T-helper 17 cell (primary cell): ENCODE results near the gene SBF2. TPM values are rescaled to one million over a fixed set of nuclear protein-coding genes. Genes with fewer than 3 reads are reported as not detected.
A peak's percentile ranks its signal among the peaks of the same experiment; 100 is the strongest.

ENCODE experiments used
- ATAC-seq: fragments of 150-1000 bp; cut with Tn5 transposase; 2 replicates; pipeline ENCODE4 v1.10.0; 2021; ENCODE audit warnings: mild to moderate bottlenecking, moderate library complexity
- DNase-seq, 3 donors: peaks; one replicate each; pipeline versions ENCODE4 v3.0.0 to v3.0.0-alpha.2; 2020 to 2021
- H3K9me3 ChIP-seq: one replicate; pipeline ENCODE4 v1.7.0; 2013; ENCODE audit warnings: low read length, mild to moderate bottlenecking; ENCODE audit not compliant: control insufficient read depth, poor library complexity, severe bottlenecking
- H3K27ac Mint-ChIP-seq: one replicate; pipeline ENCODE4 v1.8.0; 2022; ENCODE audit warnings: mild to moderate bottlenecking, moderate library complexity, mixed read lengths
- H3K27me3 Mint-ChIP-seq: one replicate; pipeline ENCODE4 v1.8.0; 2022; ENCODE audit warnings: mixed read lengths
- H3K36me3 Mint-ChIP-seq: one replicate; pipeline ENCODE4 v1.8.0; 2022; ENCODE audit warnings: low read depth, mixed read lengths
- H3K4me1 Mint-ChIP-seq: one replicate; pipeline ENCODE4 v1.8.0; 2022; ENCODE audit warnings: mild to moderate bottlenecking, mixed read lengths
- H3K4me3 Mint-ChIP-seq: one replicate; pipeline ENCODE4 v1.8.0; 2022; ENCODE audit warnings: mild to moderate bottlenecking, moderate library complexity, mixed read lengths
- total RNA-seq, 4 donors: library from RNA in 2 of 4; stranded (reverse) in 2 of 4; gene quantifications; one replicate each; pipeline ENCODE4 v1.2.3 and lab custom pipeline; 2022 to 2026

SBF2 gene
- total RNA-seq, 2 donors from 2014 or later: 15.5 to 23.1 TPM

DNA sequence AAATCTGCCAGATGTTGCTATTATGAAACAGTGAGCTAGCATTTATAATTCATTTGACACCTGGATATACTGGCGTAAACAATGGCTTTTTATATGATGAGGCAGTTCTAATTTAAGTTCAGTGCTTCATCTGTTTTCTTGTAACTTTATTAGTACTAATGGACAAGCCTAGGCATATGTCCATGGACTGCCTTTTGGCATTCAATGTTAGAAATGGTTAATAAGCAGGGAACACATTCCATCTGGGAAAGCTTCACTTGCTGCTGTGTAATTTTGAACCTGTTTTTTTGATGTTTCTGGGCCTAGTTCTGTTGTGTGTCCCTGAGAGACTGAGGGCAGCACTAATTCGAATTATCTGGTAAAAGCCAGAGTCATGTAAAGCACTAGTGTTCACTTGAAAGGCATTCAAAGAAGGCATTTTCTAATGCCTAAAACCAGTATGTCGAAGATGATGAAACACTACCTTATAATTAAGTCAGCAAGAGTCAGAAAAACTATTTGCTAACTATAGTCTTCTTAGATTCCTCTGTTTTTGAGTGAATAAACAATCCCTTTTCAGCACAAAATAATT lies 491.6 kb downstream of the SBF2 start:
- H3K9me3 ChIP-seq: no peaks in the 10 kb centered on the region
- Mint-ChIP-seq H3K36me3 (no peaks in the 10 kb centered on the region), H3K4me3 (no peak overlapping the region), H3K27me3 (no peaks in the 10 kb centered on the region), H3K27ac (no peak overlapping the region), H3K4me1 (peaks cover 2% of the 10 kb centered on the region)
- DNase-seq (no peak), ATAC-seq (no peak)

DNA sequence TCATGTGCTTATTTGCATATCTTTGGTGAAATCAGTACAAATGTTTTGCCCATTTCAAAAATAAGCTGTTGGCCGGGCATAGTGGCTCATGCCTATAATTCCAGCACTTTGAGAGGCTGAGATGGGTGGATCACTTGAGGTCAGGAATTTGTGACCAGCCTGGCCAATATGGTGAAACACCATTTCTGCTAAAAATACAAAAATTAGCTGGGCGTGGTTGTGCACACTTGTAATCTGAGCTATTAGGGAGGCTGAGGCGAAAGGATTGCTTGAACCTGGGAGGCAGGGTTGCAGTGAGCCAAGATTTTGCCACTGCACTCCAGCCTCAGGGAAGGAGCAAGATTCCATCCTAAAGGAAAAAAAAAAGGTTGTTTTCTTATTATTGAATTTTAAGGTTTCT lies 494.1 kb downstream of the SBF2 start:
- no peaks in the 10 kb centered on the region for H3K36me3 Mint-ChIP-seq
- no peak for DNase-seq
- H3K9me3 ChIP-seq: no peaks in the 10 kb centered on the region
- H3K27ac Mint-ChIP-seq: no peak overlapping the region
- peaks cover 2% of the 10 kb centered on the region for H3K4me1 Mint-ChIP-seq
- no peak overlapping the region for H3K4me3 Mint-ChIP-seq
- H3K27me3 Mint-ChIP-seq: no peaks in the 10 kb centered on the region
- no peak for ATAC-seq

DNA sequence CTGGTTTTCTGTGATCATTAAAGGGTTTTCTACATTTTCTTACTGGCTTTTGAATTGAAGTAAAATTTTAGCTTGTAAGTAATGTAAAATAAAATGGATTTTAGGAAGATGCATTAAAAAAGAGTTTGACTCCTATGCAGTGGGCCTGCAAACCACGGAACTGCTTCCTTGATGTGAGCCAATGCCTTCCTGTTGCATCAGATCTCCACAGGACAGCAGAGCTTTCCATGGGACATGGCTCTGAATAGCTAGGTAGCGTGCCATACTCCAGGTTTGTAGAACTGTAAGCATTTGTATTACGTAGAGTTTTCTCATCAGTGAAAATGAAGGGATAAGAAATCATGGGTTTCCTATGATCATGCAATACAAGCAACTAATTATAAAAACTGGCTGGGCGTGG lies 496.7 kb downstream of the SBF2 start:
- Mint-ChIP-seq H3K27ac (no peak overlapping the region), H3K27me3 (no peaks in the 10 kb centered on the region), H3K36me3 (no peaks in the 10 kb centered on the region), H3K4me1 (no peaks in the 10 kb centered on the region), H3K4me3 (no peak overlapping the region)
- no peak for DNase-seq
- no peak for ATAC-seq
- no peaks in the 10 kb centered on the region for H3K9me3 ChIP-seq

DNA sequence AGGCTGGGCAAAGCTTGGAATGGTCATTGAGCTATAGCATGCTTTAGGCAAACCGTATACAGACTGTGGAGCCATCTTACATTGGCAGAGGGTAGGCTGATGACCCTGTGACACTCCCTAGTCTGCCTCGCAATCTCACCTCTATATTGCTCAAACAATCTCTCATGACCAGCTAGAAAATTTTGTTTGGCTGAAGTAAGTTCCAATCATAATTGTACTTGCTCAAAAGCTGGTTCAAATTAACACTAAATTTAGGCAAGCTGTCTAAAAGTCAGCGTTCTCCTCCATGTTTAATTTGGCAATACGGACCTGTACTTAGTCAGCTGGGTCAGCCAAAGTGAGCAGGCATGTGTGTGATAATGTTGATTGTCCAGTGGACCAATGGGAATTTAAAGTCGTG lies 497.2 kb downstream of the SBF2 start:
- no peaks in the 10 kb centered on the region for H3K27me3 Mint-ChIP-seq
- no peaks in the 10 kb centered on the region for H3K36me3 Mint-ChIP-seq
- DNase-seq (no peak), ATAC-seq (no peak)
- H3K9me3 ChIP-seq: no peaks in the 10 kb centered on the region
- H3K4me1 Mint-ChIP-seq: no peaks in the 10 kb centered on the region
- no peak overlapping the region for H3K4me3 Mint-ChIP-seq
- H3K27ac Mint-ChIP-seq: no peak overlapping the region

DNA sequence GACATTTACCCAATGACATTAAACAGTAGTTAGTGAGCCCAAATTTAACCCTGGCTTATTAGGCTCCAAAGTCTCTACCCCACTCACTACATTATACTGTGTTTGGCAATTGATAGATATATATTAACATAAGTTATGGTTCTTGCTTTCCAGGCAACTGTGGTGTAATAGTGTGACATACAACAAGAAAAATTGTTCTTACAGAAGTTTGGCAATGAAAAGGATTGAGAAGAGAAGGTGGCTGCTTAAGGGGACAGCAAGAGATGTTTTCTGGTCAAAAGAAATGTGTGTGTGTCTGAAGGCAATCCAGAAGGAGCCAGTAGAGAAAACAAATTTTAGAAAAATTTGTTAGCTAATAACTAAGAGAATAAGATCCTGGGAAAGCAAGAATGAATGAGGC lies 497.8 kb downstream of the SBF2 start:
- no peaks in the 10 kb centered on the region for H3K9me3 ChIP-seq
- ATAC-seq (no peak), DNase-seq (no peak)
- Mint-ChIP-seq H3K4me1 (no peaks in the 10 kb centered on the region), H3K27me3 (no peaks in the 10 kb centered on the region), H3K4me3 (no peak overlapping the region), H3K27ac (no peak overlapping the region), H3K36me3 (no peaks in the 10 kb centered on the region)

DNA sequence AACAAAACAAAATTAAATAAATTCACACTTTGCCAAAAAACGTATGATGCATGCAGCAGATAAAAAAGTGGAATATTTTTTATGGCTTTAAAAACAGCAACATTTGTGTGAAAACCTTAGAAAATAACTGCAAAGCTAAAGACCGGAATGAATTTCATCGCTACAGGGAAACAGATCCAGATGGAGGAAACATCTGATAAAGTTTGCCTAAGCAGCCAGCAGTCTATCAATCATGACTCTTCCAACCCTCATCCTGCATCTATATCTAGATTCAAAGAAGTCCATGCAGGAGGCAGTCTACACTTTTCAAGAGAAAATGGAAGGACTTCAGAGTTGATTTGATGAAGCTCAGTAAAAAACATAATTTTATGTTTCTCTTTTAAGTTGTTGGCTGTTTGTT lies 503.3 kb downstream of the SBF2 start:
- DNase-seq (no peak), ATAC-seq (no peak)
- Mint-ChIP-seq H3K4me1 (peaks cover 2% of the 10 kb centered on the region), H3K4me3 (no peak overlapping the region), H3K27me3 (no peaks in the 10 kb centered on the region), H3K27ac (no peak overlapping the region), H3K36me3 (no peaks in the 10 kb centered on the region)
- H3K9me3 ChIP-seq: no peaks in the 10 kb centered on the region

DNA sequence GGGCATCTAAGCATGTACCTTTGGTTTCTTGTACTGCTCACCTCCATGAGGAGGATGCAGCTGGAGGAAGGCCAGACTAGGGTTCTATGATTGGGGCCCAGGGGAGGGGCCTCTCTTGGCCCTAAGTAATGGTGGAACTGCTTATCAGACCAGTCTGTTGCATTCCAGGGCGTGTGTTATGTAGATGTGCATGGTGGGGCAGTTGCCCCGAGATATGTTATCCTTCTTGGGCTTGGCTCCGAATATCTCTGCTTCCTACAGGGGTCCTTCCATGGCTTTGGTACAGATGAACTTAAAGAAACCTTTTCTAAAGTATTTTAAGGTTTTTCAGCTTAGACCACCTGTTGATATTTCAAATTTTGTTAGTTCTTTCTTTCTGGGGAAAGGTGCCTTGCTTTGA lies 504.1 kb downstream of the SBF2 start:
- H3K9me3 ChIP-seq: no peaks in the 10 kb centered on the region
- Mint-ChIP-seq H3K36me3 (no peaks in the 10 kb centered on the region), H3K4me1 (peaks cover 2% of the 10 kb centered on the region), H3K27me3 (no peaks in the 10 kb centered on the region), H3K4me3 (no peak overlapping the region), H3K27ac (no peak overlapping the region)
- DNase-seq (no peak), ATAC-seq (no peak)

DNA sequence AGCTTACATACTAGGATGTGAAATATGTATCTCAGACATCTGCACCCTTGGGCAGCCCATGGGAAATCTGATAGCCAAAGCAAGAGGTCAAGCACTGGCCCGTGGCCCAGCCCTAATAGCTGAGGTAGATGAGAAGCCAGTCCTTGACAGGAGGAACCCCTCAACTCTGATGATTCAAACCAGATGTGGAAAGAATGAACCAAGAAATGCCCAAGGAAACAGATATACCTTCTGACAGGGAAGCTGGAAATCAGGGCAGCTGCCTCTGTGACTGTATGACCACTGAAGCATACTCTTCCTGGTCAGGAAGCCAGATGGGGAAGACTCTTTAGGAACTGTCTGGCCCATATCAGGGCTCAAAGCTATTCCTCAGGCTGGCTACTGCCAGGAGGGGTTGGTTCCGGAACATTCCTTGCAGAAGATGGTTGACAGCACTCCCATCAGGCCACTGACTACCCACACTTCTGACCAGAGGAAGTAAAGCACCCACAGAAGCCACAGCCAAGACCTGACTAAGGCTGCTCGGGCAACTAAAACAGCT lies 506.0 kb downstream of the SBF2 start:
- peaks cover 2% of the 10 kb centered on the region for H3K4me1 Mint-ChIP-seq
- peak overlapping the region; percentile 54 for H3K27ac Mint-ChIP-seq
- no peaks in the 10 kb centered on the region for H3K27me3 Mint-ChIP-seq
- no peak for ATAC-seq
- H3K36me3 Mint-ChIP-seq: no peaks in the 10 kb centered on the region
- no peak for DNase-seq
- H3K9me3 ChIP-seq: no peaks in the 10 kb centered on the region
- H3K4me3 Mint-ChIP-seq: no peak overlapping the region

DNA sequence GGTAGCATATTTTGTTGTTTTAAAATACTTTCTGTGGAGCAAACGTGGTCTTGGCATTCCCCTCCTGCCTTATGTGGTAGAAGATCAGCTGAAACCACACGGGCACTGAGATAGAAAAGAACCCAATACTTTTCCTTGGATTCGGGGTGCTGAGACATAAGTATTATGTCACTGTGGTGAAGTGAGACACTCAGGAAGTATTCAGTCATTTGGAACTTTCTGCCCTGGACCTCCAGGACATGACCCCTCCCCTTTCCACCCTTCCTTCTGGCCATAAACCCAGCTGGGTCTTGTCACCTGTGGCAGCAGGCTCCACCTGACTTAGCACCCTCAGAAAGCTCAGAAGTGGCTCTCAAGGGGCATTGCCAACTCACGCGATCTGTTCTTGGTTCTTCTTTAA lies 506.8 kb downstream of the SBF2 start:
- no peaks in the 10 kb centered on the region for H3K27me3 Mint-ChIP-seq
- ATAC-seq: no peak
- H3K36me3 Mint-ChIP-seq: no peaks in the 10 kb centered on the region
- peaks cover 2% of the 10 kb centered on the region for H3K4me1 Mint-ChIP-seq
- no peak for DNase-seq
- no peak overlapping the region for H3K4me3 Mint-ChIP-seq
- H3K9me3 ChIP-seq: no peaks in the 10 kb centered on the region
- peak overlapping the region; percentile 54 for H3K27ac Mint-ChIP-seq

DNA sequence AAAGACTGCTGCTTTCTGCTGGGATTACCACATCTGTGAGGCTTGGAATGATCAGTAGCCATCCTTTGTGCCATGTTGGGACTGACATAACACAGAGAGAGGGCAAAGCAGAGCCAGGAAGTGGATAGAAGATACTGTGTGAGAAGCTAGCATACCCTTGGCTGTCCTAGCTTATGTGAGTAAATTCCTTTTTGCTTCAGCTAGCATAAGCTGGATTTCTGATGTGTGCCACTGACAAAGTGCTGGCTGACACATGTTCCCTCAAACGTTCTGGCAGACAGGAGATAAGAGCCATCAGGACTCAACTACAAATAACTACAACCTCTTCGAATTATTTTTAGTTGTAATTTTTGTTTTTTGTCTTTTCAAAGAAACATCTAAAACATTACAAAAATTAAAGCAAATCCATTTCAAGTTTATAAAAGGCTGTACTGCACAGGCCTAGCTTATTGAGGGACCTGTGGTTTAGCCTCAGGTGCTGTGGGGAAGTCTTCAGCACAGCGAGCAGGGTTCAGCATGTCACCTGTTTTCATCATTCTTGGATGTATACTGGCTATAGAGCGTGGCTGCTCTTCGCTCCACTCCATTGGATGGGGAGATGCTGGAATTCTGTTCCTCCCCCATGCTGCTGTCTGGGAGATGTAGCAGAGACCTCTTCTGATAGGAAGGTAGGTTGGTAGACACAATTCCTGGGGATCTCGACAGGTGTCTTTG lies 509.3 kb downstream of the SBF2 start:
- H3K4me3 Mint-ChIP-seq: no peak overlapping the region
- peaks cover 3% of the 10 kb centered on the region for H3K36me3 Mint-ChIP-seq
- peaks cover 2% of the 10 kb centered on the region for H3K4me1 Mint-ChIP-seq
- no peak for DNase-seq
- H3K27me3 Mint-ChIP-seq: no peaks in the 10 kb centered on the region
- H3K9me3 ChIP-seq: no peaks in the 10 kb centered on the region
- no peak for ATAC-seq
- peak overlapping the region; percentile 6 for H3K27ac Mint-ChIP-seq

DNA sequence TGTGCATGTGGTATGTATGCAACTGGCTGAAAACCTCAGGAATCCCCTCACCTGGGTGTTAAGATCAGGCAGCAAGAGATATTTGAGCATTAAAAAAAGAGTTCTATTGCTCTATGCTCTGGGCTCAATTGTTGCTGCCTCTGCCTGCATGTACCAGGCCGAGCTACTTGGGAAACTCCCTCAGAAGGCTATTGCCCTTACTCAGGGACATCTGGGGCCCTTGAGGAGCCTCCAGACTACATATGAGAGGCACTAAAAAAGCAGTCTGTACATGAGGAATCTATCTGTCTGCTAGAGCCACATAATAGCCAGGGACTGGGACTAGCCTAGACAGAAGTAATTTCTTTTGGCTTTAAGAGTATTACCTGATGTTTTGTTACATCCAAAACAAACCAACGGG lies 510.0 kb downstream of the SBF2 start:
- Mint-ChIP-seq H3K36me3 (peaks cover 3% of the 10 kb centered on the region), H3K4me1 (peaks cover 2% of the 10 kb centered on the region), H3K27ac (no peak overlapping the region), H3K27me3 (no peaks in the 10 kb centered on the region), H3K4me3 (no peak overlapping the region)
- DNase-seq (no peak), ATAC-seq (no peak)
- H3K9me3 ChIP-seq: no peaks in the 10 kb centered on the region

DNA sequence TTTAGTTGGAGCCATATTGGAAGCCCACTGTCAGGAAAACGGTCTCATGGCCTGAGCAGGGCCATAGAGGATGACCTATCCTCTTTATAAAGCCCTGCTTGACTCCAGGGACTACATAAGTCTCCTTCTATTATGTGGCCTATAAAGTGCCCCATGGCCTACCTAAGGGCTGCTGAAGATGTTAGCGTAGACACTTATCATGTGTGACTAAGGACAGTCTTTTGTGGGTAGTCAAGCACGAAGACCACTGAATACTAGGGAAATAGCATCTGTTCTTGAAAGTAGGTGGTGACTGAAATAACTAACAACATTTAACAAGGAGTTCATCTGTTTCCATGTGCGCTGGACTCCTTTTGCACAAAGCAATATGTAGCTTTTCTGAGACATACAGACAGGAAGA lies 513.1 kb downstream of the SBF2 start:
- Mint-ChIP-seq H3K4me1 (no peaks in the 10 kb centered on the region), H3K36me3 (peaks cover 3% of the 10 kb centered on the region), H3K27me3 (no peaks in the 10 kb centered on the region), H3K27ac (no peak overlapping the region), H3K4me3 (no peak overlapping the region)
- DNase-seq (no peak), ATAC-seq (no peak)
- no peaks in the 10 kb centered on the region for H3K9me3 ChIP-seq

DNA sequence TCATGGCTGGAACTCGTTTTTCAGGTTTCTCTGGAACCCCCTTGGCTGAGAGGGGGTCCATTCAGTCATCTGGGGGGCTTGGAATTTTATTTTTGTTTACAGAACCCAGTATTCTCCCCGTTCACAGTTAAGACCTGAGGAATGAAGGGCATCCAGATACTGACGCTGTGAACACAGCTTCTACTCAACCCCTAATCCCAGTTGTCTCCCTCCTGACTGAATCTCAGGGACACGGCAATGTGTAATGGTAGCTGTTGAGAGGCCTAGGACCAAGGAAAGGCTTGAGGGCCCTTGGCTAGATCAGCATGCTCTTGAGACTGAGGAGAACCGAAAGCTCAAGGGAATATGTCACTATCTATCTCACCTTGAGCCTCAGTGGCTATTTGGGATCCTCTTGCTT lies 516.5 kb downstream of the SBF2 start:
- H3K4me3 Mint-ChIP-seq: no peak overlapping the region
- no peaks in the 10 kb centered on the region for H3K9me3 ChIP-seq
- no peaks in the 10 kb centered on the region for H3K4me1 Mint-ChIP-seq
- DNase-seq: no peak
- no peaks in the 10 kb centered on the region for H3K27me3 Mint-ChIP-seq
- no peak for ATAC-seq
- H3K36me3 Mint-ChIP-seq: peaks cover 3% of the 10 kb centered on the region
- peak overlapping the region; percentile 8 for H3K27ac Mint-ChIP-seq

DNA sequence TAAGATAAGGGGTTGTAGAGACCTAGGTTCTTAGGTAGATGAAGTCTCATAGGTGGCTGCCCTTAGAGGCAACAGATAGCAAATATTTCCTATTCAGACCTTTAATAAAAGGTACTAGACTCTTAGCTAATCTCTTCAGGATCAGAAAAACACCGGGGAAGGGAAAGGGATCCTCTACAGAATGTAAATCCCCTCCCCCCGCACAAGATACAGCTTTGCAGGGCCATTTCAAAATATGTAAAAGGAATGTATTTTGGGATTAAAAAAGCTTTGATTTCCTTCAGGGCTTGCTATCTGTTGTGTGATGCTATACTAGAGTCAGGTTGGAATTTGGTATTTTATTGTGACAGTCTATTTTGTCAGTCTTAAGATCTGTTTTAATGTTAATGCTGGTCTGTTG lies 517.0 kb downstream of the SBF2 start:
- Mint-ChIP-seq H3K27ac (no peak overlapping the region), H3K36me3 (peaks cover 3% of the 10 kb centered on the region), H3K4me3 (no peak overlapping the region), H3K4me1 (no peaks in the 10 kb centered on the region), H3K27me3 (no peaks in the 10 kb centered on the region)
- DNase-seq (no peak), ATAC-seq (no peak)
- H3K9me3 ChIP-seq: no peaks in the 10 kb centered on the region
